Measurements from ENCODE around the gene BCL2.
"Not testable (repeated sequence)": the region's sequence is repeated elsewhere in the genome, so short reads cannot be mapped to it uniquely, and the experiment has no call there.

Gene BCL2

DNA sequence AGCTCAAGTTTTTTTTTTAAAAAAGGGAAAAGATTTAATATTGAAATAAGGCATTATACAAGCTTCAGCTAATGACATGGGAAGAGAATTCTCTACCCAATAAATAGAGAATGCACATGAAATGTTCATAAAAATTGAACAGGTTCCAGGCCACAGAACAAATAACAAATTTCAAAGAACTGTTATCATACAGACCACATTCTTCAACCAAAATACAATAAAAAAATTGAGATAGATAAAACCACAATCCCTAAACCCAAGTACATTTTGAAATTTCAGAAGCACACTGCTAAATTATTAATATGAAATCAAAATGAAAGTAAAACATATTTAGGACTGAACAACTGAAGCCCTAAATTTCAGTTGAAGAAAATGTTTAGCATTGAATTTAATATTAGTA is 89.6 kb downstream of the BCL2 start:
- DNase-seq: peak; percentile 7

GRCh38 chr18:63225434-63225833 is 94.1 kb downstream of the BCL2 start:
- no peak for DNase-seq

GRCh38 chr18:63224630-63225029 is 94.9 kb downstream of the BCL2 start:
- DNase-seq: no peak

DNA sequence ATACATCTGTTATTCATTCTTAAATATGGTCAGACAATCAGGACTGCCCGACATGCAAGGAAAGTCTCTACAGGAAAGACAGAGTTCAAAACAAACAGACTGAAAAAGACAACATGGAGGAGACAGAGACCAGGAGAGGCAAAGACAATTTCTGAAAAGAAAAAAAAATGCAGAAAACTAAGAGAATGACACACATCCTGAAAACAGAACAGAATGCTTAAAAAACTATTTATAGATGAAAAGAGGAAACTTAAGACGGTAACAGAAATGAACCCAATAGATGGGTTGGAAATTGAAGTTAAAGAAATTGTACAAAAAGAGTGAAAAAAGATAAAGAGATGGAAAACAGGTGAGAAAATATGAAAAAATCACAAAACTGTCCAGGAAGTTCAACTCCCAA is 95.7 kb downstream of the BCL2 start:
- no peak for DNase-seq

DNA sequence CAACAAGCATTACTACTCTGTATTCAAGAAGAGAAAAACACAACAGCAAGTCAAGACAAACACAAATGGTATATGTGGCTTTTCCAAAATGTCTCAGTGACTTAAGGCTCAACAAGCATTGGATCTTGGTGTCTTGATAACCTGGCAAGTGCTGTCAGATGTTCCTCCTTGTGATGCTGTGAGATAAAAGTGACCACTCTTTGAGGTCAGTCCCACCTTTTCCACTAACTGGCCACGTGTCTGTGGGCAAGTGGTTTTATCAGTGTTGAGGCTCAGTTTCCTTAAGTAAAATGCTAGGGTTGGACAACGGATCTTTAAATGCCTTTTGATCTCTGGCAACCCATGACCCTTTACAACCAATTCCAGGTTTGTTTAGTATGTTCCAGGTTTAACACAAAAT is 98.7 kb downstream of the BCL2 start:
- DNase-seq: no peak

DNA sequence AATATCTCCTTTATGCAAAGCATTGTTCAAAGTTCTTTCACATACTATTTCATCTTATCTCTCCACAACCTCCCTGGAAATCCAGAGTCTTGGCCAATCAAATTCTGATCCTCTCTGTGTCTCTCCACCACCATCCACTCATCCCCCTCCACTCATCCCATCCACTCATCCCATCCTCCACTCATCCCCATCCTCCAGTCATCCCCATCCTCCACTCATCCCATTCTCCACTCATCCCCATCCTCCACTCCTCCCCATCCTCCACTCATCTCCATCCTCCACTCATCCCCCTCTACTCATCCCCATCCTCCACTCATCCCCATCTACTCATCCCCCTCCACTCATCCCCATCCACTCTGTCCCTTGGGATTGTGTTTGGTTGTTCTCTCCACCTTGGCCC is 101.1 kb downstream of the BCL2 start:
- no peak for DNase-seq

GRCh38 chr18:63216516-63217311 is 102.9 kb downstream of the BCL2 start:
- DNase-seq: no peak

DNA sequence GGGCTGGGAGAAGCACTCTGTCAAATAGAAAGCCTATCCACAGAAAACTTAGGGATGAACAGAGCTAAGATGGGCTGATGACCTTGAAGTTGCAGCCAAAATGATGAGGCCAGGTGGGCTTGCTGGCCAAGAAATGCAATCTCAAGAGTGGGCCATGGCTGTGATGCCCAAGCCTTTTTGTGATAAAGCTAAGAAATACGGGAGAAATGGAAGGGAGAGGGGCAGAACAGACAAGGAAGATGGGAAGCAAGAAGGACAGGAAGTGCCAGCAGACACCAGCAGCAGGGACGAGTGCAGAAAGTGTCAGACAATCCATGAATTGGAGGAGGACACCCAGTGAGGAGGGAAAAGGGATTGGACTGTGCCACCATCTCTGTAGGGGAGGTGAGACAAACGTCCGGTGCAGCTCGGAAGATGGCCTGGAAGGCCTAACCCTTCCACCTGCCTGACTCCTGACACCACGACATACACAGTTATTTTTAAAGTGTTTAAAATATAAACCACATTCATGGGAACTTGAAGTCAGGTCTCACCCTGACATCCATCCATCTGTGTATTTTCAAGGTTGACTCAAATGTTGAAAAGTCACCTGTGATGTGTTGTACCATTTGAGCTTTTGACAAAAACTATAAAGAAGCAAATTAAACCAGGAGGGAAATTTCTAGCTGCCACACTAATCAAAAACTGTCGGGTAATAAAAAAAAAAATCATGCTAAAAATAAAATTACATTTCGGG is 105.5 kb downstream of the BCL2 start:
- DNase-seq: no peak

- DNase-seq: peak; percentile 26
Observed at GRCh38 chr18:63213331-63213900, 106.2 kb downstream of the BCL2 start.

- no peak for DNase-seq
Observed at GRCh38 chr18:63210521-63210920, 109.0 kb downstream of the BCL2 start.

DNA sequence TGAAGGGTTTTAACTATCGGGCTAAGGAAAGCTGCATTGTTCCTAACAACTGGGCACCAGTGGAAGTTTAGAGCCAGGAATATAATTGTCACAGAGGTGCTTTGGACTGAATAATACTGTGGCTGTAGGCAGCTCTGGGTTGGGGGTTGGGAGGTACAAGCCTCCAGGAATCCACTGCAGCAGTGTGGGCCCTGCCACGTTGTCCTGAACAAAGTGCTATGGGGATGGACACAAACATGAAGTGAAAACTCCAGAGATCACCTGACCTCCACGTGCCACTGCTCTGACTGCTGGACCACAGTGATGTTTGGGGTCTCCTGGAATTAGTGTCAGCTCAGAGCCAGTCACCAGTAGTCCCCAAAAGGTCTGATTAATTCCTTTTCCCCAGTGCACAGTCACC is 110.9 kb downstream of the BCL2 start:
- DNase-seq: no peak

DNA sequence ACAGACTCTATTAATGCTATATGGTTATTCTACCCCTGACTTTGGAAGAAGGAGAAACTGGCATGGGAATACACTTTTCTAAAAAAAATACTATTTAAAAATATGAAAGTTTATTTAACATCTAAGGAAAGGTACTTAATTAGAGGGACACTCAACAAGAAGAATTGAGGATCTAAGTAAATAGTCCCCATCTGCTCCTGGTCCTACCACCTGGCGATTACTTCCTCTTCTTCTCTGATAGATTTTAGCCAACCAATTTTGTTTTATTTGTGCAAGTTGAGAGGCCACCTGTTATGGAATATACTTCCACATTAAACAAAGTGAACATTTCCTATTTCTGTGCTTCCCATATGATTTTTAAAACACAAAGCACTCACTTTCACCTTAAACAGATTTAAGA is 111.7 kb downstream of the BCL2 start:
- DNase-seq: no peak

DNA sequence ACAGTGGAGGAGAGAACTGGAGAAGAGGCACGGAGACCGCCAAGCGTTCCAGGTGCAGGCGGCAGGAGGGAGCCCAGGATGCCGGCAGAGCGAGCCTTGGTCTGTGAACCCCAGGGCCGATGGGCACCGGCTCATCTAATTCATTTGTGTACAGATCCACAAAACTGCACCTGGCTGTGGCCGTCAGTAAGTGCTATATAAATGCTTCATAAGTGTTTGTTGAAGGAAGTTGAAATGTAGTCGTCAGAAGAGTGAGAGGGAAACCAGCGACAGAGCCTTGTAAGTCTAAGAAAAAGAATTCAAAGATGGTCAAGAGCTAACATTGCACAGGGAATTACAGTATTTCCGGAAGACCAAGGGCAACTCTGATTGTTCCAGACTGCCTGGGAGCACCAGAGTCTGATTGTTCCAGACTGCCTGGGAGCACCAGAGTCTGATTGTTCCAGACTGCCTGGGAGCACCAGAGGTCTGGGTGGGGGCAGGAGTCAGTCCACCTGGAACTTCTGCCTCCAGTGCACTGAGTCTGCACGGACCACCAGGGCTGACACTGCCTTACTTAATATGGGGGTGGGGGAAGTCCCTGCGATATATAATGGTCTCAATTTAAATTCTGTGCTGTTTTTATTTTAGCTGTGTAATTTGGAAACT is 112.3 kb downstream of the BCL2 start:
- no peak for DNase-seq

- no peak for DNase-seq
Observed at GRCh38 chr18:63206433-63207142, 113.0 kb downstream of the BCL2 start.

GRCh38 chr18:63205791-63206252 is 113.7 kb downstream of the BCL2 start:
- no peak for DNase-seq

- DNase-seq: no peak
Observed at GRCh38 chr18:63203497-63203896, 116.1 kb downstream of the BCL2 start.

- DNase-seq: no peak
Observed at GRCh38 chr18:63202828-63203227, 116.7 kb downstream of the BCL2 start.

DNA sequence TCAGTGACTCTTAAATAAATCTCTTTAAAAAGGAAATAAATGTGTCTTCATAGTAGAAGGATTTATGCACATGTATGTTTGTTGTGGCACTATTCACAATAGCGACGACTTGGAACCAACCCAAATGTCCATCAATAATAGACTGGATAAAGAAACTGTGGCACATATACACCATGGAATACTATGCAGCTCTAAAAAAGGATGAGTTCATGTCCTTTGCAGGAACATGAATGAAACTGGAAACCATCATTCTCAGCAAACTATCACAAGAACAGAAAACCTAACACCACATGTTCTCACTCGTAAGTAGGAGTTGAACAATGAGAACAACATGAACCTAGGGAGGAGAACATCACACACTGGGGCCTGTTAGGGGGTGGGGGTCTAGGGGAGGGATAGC is 118.1 kb downstream of the BCL2 start:
- DNase-seq: not testable (repeated sequence)

DNA sequence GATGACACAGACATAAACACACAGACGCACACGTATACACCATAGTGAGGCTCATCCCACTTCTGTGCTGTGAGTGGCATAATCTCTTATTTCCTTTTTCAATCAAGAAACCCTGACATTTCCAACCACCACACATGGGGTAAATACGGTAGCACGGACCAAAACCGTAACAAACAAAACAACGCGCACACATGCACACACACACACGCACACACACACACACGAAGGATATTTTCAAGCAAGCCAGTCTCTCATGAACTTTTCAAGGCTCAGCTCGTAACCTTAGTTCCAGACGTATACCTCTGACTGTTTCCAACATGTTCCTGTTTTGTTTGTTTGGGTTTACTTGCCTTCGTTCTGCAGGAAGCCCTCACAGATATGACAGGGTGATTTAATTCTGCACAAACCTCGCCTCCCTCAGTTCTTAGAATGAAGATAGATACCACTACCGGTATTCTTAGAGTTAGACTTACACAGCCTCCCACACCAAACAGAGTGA is 119.8 kb downstream of the BCL2 start:
- DNase-seq: no peak

DNA sequence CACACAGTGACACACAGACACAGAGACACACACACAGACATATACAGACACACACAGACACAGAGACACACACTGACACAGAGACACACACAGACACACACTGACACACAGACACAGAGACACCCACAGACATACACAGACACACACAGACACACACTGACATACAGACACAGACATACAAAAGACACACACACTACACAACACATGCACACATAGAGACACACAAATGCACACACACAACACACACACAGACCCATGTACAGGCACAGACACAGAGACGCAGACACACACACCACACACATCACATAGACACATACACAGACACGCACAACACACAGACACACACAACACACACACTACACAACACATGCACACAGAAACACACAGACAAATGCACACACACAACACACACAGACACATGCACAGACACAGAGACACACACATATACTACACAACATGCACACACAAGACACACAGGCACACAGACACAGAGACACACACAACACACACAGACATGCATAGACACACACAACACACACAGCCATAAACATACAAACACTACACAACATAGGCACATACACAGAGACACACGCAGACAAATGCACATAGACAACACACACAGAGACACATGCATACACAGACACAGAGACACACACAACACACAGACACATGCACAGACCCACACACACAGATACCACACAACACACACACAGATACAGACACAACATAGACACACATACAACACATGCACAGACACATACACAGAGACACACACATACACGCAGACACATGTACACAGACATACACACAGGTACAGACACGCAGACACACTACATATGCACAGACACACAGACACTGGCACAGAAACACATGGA is 120.5 kb downstream of the BCL2 start:
- no peak for DNase-seq

DNA sequence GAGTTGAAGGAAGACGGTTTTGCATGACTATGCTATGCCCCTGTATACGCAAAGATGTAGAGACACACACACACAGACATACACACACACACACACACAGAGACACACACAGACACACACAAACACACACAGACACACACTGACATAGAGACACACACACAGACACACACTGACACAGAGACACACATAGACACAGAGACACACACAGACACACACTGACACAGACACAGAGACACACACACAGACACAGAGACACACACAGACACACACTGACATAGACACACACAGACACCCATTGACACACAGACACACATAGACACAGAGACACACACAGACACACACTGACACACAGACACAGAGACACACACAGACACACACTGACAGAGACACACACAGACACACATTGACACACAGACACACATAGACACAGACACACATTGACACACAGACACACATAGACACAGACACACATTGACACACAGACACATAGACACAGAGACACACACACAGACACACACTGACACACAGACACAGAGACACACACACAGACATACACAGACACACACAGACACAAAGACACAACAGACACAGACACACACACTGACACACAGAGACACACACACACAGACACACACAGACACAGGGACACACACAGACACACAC is 121.3 kb downstream of the BCL2 start:
- no peak for DNase-seq
